Type B pancreatic cell (in vitro differentiated cells): ENCODE measurements around the gene MAN2A1. TPM values are rescaled to one million over a fixed set of nuclear protein-coding genes. Genes with fewer than 3 reads are reported as not detected.

Source experiments
- DNase-seq: peaks from one replicate; pipeline ENCODE4 v3.0.0; 2021; ENCODE audit warnings: mixed read lengths; ENCODE audit not compliant: unreplicated experiment; ENCODE audit errors: extremely low spot score
- H3K27ac Mint-ChIP-seq: 2 replicates; pipeline ENCODE4 v1.8.0; 2021; ENCODE audit warnings: mild to moderate bottlenecking, mixed read lengths
- H3K27me3 Mint-ChIP-seq: 2 replicates; pipeline ENCODE4 v1.8.0; 2021; ENCODE audit warnings: mixed read lengths
- H3K36me3 Mint-ChIP-seq: 2 replicates; pipeline ENCODE4 v1.8.0; 2021; ENCODE audit warnings: mixed read lengths
- H3K4me1 Mint-ChIP-seq: one replicate; pipeline ENCODE4 v1.8.0; 2021; ENCODE audit warnings: mixed read lengths; ENCODE audit not compliant: unreplicated experiment
- H3K4me3 Mint-ChIP-seq: 2 replicates; pipeline ENCODE4 v1.8.0; 2021; ENCODE audit warnings: mild to moderate bottlenecking, mixed read lengths
- H3K9me3 Mint-ChIP-seq: 2 replicates; pipeline ENCODE4 v1.8.0; 2021; ENCODE audit warnings: mixed read lengths
- total RNA-seq: library from RNA; stranded (reverse); gene quantifications from 2 replicates; pipeline ENCODE4 v1.2.1, GENCODE V29; 2021; ENCODE audit warnings: low replicate concordance
- TF ChIP-seq, protein P1 (sequence below): fragments of 200-600 bp; sonication (generic); conservative IDR thresholded peaks from 2 replicates; pipeline ENCODE4 v1.5.0; 2021; ENCODE audit warnings: antibody characterized with exemption, mild to moderate bottlenecking

MAN2A1 gene
- total RNA-seq, 1 donor from 2014 or later: 47.9 TPM

DNA sequence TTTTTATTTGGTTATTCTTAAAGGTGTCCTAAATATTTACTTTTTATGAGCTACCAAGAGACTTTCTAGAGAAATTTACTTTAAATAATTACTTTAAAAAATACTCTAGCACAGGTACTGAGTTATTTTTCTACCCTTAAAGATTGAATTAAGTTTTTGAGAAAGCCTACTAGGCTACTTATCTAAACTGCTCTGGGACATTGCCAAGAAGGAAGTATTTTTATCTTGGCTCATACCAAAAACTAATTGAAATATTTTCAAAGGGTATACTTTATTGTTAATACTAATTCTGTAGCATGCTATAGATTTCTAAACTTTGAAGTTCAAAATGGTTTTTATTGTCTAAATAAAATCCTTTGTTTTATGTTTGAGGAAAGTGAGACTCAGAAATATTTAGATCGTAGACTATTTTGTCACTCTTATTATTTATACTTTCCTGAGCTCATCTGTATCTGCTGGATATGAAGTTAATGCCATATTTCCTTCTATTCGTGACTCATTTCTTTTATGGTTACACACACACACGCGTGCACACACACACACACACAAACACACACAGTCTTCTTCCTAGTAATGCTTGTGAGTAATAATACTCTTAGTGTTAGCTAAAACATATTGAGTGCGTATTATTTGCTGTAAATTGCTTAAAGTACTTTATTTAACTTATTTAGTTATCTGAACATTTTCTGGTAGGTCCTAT is 89.5 kb downstream of the MAN2A1 start:
- Mint-ChIP-seq H3K4me3 (no peak overlapping the region), H3K27me3 (no peaks in the 10 kb centered on the region), H3K36me3 (peaks cover 13% of the 10 kb centered on the region), H3K4me1 (no peaks in the 10 kb centered on the region), H3K9me3 (no peaks in the 10 kb centered on the region), H3K27ac (no peak overlapping the region)
- no peak for DNase-seq
- TF ChIP-seq, protein P1, sequence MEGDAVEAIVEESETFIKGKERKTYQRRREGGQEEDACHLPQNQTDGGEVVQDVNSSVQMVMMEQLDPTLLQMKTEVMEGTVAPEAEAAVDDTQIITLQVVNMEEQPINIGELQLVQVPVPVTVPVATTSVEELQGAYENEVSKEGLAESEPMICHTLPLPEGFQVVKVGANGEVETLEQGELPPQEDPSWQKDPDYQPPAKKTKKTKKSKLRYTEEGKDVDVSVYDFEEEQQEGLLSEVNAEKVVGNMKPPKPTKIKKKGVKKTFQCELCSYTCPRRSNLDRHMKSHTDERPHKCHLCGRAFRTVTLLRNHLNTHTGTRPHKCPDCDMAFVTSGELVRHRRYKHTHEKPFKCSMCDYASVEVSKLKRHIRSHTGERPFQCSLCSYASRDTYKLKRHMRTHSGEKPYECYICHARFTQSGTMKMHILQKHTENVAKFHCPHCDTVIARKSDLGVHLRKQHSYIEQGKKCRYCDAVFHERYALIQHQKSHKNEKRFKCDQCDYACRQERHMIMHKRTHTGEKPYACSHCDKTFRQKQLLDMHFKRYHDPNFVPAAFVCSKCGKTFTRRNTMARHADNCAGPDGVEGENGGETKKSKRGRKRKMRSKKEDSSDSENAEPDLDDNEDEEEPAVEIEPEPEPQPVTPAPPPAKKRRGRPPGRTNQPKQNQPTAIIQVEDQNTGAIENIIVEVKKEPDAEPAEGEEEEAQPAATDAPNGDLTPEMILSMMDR: no peak

DNA sequence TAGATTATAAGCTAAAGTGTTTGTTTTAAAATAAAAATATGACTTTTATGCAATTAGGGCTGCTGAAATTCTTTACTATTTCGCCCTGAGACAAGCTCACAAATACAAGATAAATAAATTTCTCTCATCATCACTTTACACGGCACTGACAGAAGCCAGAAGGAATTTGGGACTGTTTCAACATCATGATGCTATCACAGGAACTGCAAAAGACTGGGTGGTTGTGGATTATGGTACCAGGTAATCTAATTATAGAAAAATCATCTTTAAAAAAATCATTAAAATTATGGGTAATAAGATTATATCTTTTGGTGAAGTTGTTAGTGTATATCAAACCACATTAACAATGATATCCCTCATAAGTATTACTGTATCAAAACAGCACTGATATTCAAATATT is 95.0 kb downstream of the MAN2A1 start:
- Mint-ChIP-seq H3K4me1 (no peaks in the 10 kb centered on the region), H3K27me3 (no peaks in the 10 kb centered on the region), H3K36me3 (peaks cover 19% of the 10 kb centered on the region), H3K9me3 (no peaks in the 10 kb centered on the region), H3K4me3 (no peak overlapping the region), H3K27ac (no peak overlapping the region)
- no peak for DNase-seq
- TF ChIP-seq, protein P1: no peak

DNA sequence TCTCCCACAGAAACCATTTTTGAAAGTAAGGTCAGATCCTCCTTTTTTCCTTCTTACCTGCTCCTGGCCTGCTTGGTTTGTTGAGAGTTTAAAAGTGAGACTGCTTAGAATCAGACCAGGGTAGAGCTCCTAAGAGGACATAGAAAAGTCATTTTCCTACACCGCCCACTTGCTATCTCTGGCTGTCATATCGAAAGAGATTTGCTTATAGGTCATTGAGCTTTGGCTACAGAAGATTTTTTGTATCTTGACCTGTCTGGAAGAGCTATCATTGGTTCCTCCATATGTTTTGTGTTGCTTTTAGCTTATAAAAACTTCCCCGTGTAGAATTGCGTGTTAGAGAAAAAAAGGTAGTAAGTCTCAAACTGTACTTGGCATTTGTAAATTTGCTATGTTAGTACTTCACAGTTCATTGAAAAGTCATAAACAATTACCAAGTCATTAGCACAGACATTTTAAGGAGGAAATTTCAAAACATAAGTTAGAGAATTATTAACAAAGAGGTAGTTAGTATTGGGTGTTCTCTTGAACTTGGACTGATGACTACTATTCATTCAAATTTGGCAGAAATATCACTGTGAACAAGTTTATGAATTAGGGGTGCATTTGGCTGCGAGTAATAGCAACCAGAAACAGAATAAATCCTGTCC is 96.6 kb downstream of the MAN2A1 start:
- DNase-seq: no peak
- TF ChIP-seq, protein P1: no peak
- Mint-ChIP-seq H3K27ac (no peak overlapping the region), H3K4me3 (no peak overlapping the region), H3K4me1 (no peaks in the 10 kb centered on the region), H3K36me3 (peaks cover 18% of the 10 kb centered on the region), H3K9me3 (no peaks in the 10 kb centered on the region), H3K27me3 (no peaks in the 10 kb centered on the region)

DNA sequence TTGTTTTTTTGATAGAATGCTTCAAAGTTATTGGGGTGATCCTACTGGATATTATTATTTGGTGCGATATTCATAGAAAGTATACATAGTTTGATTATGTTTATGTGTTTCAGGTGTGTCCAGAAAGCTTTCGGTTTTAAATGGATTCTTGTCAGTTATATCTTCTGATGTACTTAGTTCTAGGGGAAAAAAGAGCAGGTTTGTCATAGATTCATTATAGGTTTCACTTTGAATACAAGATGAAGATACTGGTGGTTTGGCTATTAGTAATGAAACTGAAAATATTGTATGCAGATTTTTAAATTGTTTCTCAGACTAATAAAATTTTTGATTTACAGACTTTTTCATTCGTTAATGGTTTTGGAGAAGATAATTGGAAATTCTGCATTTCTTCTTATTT is 98.9 kb downstream of the MAN2A1 start:
- TF ChIP-seq, protein P1: no peak

DNA sequence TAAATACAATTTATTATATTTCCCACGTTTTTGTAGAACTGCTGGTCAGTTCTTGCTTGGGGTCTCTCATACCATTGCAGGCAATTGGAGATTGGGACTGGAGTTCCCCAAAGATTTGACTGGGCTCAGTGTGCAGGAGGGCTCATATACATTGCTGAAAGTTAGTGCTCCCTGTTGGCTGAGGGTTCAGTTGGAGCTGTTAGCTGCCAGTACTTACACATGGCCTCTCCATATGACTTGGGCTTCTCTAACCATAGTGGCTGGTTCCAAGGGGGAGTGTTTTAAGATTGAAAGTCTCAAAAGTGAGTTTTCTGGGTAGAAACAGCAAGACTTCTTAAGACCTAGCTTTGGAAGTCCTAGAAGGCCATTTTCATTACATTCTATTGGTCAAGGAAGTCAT is 102.9 kb downstream of the MAN2A1 start:
- Mint-ChIP-seq H3K36me3 (peaks cover 36% of the 10 kb centered on the region), H3K4me3 (no peak overlapping the region), H3K27me3 (no peaks in the 10 kb centered on the region), H3K27ac (no peak overlapping the region), H3K4me1 (no peaks in the 10 kb centered on the region), H3K9me3 (peaks cover 6% of the 10 kb centered on the region)
- DNase-seq: no peak
- TF ChIP-seq, protein P1: no peak

More for the DNA sequence above, 98.9 kb downstream of the MAN2A1 start:
- no peaks in the 10 kb centered on the region for H3K27me3 Mint-ChIP-seq
- no peak overlapping the region for H3K4me3 Mint-ChIP-seq
- H3K27ac Mint-ChIP-seq: no peak overlapping the region
- H3K9me3 Mint-ChIP-seq: peaks cover 6% of the 10 kb centered on the region
- peaks cover 24% of the 10 kb centered on the region for H3K36me3 Mint-ChIP-seq
- no peaks in the 10 kb centered on the region for H3K4me1 Mint-ChIP-seq
- no peak for DNase-seq
